ENCODE data around the gene IPO4.

Gene IPO4

DNA sequence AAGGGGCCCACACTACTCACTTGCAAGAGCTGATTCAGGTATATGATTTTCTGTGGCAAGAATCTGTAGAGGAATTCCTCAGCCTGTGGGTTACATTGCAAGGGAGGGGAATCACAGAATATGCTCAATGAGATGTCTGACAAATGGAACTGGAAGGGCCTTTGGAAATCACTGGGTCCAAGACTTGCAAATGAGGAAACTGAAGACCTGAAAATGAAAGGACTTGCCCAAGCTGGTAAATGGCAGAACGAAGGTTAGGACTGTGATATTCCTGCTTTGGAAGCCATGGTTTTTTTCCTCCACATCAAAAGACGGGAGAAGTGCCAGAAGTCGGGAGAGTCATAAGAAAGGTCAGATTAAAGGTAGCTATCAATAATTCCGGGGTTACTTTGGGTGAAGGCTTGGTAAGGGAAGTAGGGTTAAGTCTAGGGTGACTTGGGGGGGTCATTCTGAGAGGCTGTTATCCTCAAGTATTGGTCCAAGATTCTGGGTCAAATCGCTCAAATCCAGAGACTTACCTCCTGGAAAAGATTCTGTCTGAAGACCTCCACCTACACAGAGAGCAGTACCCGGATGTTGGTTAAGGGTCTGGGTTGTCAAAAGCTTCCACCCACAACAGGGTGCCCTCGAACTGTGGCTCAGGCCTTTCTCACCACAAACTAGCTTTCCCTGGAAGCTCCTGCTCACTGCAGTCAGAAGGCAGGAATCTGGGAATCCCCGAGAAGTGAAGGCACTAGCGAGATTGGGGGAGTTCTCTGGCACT lies 42.7 kb downstream of the IPO4 start:
- peak overlapping the region; percentile 83 for H3K27ac ChIP-seq
- TF ChIP-seq, protein P1, sequence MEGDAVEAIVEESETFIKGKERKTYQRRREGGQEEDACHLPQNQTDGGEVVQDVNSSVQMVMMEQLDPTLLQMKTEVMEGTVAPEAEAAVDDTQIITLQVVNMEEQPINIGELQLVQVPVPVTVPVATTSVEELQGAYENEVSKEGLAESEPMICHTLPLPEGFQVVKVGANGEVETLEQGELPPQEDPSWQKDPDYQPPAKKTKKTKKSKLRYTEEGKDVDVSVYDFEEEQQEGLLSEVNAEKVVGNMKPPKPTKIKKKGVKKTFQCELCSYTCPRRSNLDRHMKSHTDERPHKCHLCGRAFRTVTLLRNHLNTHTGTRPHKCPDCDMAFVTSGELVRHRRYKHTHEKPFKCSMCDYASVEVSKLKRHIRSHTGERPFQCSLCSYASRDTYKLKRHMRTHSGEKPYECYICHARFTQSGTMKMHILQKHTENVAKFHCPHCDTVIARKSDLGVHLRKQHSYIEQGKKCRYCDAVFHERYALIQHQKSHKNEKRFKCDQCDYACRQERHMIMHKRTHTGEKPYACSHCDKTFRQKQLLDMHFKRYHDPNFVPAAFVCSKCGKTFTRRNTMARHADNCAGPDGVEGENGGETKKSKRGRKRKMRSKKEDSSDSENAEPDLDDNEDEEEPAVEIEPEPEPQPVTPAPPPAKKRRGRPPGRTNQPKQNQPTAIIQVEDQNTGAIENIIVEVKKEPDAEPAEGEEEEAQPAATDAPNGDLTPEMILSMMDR (conservative IDR thresholded peaks at IDR 0.05): no peak

DNA sequence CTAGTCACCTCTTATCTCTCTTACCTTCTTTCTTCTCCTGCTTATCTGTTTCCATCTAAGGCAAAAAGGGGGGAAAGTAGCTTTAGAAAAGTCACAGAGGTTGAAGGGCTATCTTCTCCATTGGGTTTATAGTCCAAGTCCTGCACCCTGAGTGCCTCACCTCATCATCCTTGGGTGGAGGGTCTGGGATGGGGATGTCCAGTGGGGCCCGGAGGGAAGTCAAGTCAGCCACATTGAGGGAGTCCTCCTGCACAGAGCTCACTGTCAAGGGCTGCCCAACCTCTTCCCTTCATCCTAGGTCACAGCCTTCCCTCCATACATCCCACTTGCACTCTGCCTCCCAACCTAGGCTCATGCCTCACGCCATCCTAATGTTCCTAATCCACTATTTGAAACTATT lies 43.4 kb downstream of the IPO4 start:
- TF ChIP-seq, protein P1 (conservative IDR thresholded peaks at IDR 0.05): no peak
- peak overlapping the region; percentile 83 for H3K27ac ChIP-seq

DNA sequence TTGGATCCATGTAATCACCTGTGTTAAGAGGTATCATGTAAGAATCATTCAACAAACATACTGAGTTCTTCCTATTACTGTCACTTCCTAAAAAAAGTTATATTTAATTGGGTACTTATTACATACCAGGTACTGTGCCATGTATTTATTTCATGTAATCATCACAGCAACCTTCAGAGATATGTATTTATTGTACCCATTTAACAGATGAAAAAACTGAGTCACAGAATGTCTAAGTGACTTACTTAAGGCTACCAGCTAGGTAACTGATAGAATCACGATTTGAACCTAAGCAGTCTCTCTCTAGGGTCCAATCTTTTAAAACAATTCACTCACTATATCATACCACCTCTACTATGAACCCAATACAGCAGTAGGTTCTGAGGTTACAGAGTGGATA lies 44.2 kb downstream of the IPO4 start:
- TF ChIP-seq, protein P1 (conservative IDR thresholded peaks at IDR 0.05): no peak
- H3K27ac ChIP-seq: no peak overlapping the region; the same call in 1 of the 2 replicates

DNA sequence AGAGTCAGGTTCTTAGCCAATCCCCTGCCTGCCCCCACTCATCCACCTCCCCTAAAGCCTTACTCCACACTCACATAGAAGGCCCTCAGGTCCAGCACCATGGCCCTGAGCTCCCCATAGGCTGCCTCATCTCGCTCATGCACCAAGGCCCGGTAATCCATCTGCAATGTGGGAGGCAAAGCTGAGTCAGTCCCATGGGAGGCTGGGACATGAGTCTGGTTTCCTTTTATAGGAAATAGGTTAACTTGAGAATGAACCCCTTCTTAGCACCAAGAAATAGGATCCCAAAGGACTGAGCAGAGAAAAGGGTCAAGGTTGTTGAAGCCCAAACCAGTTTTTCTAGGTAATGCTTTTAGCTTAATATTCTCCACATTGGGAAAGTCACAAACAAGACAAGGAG lies 45.1 kb downstream of the IPO4 start:
- H3K27ac ChIP-seq: peak overlapping the region; percentile 90; the same call in 1 of the 2 replicates
- TF ChIP-seq, protein P1 (conservative IDR thresholded peaks at IDR 0.05): no peak

DNA sequence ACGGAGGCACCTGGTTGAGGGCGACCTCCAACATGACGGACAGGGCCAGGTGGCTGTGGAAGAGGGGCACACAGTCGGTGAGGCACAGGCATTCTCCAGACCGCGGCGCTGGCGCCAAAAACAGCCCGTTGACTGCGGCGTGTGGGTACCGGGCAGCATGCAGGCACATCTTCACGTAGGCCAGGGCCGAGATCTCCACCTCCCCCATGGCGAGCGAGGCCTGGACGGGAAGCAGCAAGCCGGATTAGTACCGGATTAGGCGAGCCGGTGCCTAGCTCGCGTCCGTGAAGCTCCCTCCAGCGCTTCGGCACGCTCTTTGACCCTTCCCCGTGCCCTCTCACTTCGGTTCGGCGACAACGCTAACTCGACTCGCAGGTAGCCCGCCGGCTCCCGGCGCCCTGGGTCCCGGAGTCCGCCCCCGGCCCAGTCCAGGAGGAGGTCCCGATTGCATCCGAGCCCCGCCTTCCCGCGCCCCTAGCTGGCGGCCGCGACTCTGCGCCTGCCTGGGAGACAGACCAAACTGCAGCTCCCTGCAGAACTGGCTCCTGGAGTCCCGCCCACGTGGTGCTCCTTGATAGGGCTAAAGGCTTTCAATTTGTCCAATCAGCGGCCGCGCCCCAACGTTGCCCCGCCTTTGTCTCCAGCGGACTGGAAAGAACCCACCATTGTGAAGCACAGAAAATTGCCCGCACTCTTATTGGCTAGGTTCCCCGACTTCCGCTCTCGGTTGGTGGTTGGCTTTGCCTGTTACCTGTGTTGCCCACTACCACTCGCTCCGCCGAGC lies 47.3 kb downstream of the IPO4 start, which contains the start of gene EMC9:
Gene EMC9 (minus strand): TSS at position 495 of the 784 bp plus-strand sequence. CDS start 287 bp downstream, at position 208.
- TF ChIP-seq, protein P1 (conservative IDR thresholded peaks at IDR 0.05): peak; percentile 41

DNA sequence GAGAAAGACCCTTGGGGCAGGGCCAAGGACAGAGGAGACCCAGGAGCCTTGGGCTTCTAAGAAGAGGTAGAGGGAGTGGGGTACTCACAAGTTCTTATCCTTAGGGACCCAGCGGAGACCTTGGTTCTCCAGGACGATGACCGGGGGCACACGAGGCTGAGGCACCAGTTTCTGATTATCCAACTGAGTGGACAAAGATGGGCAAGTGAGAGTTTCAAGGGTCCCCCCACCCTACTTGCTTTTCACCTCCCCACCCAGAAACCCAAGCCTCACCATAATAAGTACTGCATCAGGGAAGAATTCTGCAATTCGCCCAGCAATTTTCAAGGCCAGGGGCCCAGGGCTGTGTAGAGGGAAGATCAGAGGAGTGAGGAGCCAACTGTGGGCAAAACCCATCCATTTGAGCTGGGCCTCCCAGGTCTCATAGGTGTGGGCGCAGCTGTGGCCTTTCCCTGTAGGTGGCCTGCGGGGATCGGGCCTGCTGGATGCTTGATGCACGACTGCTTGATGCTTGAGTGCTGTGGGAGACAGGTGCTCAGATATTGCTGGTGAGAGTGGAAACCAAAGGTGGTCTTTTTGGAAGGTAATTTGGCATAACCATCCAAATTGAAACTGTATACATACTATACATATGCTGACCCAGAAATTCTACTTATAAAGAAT lies 49.2 kb downstream of the IPO4 start:
- H3K27ac ChIP-seq: peak overlapping the region; percentile 90
- TF ChIP-seq, protein P1 (conservative IDR thresholded peaks at IDR 0.05): no peak

More for the DNA sequence above, 47.3 kb downstream of the IPO4 start, which contains the start of gene EMC9:
- H3K27ac ChIP-seq: peak within 1 kb of the TSS; percentile 90
